Common myeloid progenitor, CD34-positive (primary cell): Measurements from ENCODE around the gene SLC2A9.

Experiments used
- CTCF ChIA-PET: fragments of 350-600 bp; sonication (Branson Sonifier 250); formaldehyde crosslinking; loops from one replicate; lab custom pipeline; 2021; ENCODE audit warnings: antibody characterized with exemption; lab: Charles Lee
- POLR2A ChIA-PET: fragments of 350-600 bp; sonication (Branson Sonifier 250); formaldehyde crosslinking; loops from one replicate; lab custom pipeline; 2021; ENCODE audit warnings: antibody characterized with exemption; lab: Charles Lee
- DNase-seq, 3 donors: peaks; one replicate each; pipeline versions ENCODE4 v3.0.0 to v3.0.0-alpha.2; 2013
- H3K27ac ChIP-seq, 2 experiments: 1 replicate in 1 of 2; 2 replicates in 1 of 2; pipeline ENCODE4 v1.7.0; 2013; ENCODE audit warnings: inconsistent platforms in 2 of 2, low read length in 2 of 2, mild to moderate bottlenecking in 2 of 2, low read depth in 1 of 2, moderate library complexity in 1 of 2; ENCODE audit not compliant: severe bottlenecking in 2 of 2, insufficient read depth in 1 of 2, poor library complexity in 1 of 2
- H3K27me3 ChIP-seq, 5 experiments: replicated peaks in 2 of 5; 1 replicate in 3 of 5; 2 replicates in 2 of 5; pipeline versions ENCODE4 v1.6.1 to v1.7.0; 2013; ENCODE audit warnings: low read length in 4 of 5, mild to moderate bottlenecking in 2 of 5, moderate library complexity in 2 of 5, inconsistent platforms in 1 of 5; ENCODE audit not compliant: insufficient read depth in 5 of 5, control insufficient read depth in 4 of 5
- H3K36me3 ChIP-seq, 4 experiments: 1 replicate in 2 of 4; 2 replicates in 2 of 4; pipeline versions ENCODE4 v1.6.1 to v1.7.0; 2013; ENCODE audit warnings: low read length in 3 of 4, control low read depth in 1 of 4, mild to moderate bottlenecking in 1 of 4; ENCODE audit not compliant: control insufficient read depth in 4 of 4, insufficient read depth in 4 of 4
- H3K4me1 ChIP-seq, 4 experiments: 1 replicate in 3 of 4; 2 replicates in 1 of 4; pipeline versions ENCODE4 v1.6.1 to v1.7.1; 2013; ENCODE audit warnings: low read length in 3 of 4, mild to moderate bottlenecking in 3 of 4, control low read depth in 1 of 4, inconsistent platforms in 1 of 4, moderate library complexity in 1 of 4; ENCODE audit not compliant: control insufficient read depth in 4 of 4, insufficient read depth in 4 of 4; ENCODE audit errors: control extremely low read depth in 1 of 4
- H3K4me3 ChIP-seq, 7 experiments: 1 replicate in 4 of 7; 2 replicates in 3 of 7; pipeline versions ENCODE4 v1.5.1 to v1.7.0; 2013; ENCODE audit warnings: mild to moderate bottlenecking in 7 of 7, low read length in 6 of 7, moderate library complexity in 6 of 7, inconsistent platforms in 2 of 7, low read depth in 2 of 7, control low read depth in 1 of 7; ENCODE audit not compliant: insufficient read depth in 4 of 7, control insufficient read depth in 1 of 7; ENCODE audit errors: extremely low read depth in 1 of 7
- H3K9me3 ChIP-seq, 5 experiments: 1 replicate in 4 of 5; 2 replicates in 1 of 5; pipeline versions ENCODE4 v1.6.1 to v1.7.1; 2013; ENCODE audit warnings: low read length in 4 of 5, mild to moderate bottlenecking in 2 of 5, inconsistent platforms in 1 of 5, low read depth in 1 of 5, moderate library complexity in 1 of 5; ENCODE audit not compliant: control insufficient read depth in 4 of 5, insufficient read depth in 2 of 5; ENCODE audit errors: control extremely low read depth in 1 of 5
- WGBS: methylation state at CpG from one replicate; pipeline ENCODE4 v1.1.5; 2013; ENCODE audit not compliant: insufficient coverage; 5-methylcytosine and 5-hydroxymethylcytosine counted together

The SLC2A9 gene

DNA sequence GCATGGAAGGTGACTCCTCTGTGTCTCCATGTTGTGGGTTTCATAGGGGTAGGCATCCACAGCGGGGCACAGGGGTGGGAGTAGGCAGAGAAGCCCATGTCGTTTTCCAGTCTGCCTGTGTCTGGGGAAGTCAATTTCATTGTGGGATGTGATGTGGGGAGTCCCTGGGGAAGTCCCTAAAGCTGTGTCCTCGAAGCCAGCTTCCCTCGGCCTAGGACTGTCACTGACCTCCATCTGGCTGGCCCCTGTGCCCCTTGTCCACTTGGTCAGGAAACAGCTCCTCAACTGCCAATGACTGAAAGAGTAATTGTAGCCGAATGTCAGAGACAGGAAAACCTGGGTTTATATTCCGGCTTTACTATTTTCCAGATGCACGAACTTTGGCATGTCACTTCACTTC, 130.2 kb downstream of the SLC2A9 start:
- Histone ChIP-seq H3K4me1 (no peaks in the 10 kb centered on the region), H3K36me3 (no peaks in the 10 kb centered on the region), H3K27me3 (no peaks in the 10 kb centered on the region), H3K4me3 (no peak overlapping the region), H3K27ac (no peak overlapping the region), H3K9me3 (no peaks in the 10 kb centered on the region)
- no peak for DNase-seq
- ChIA-PET POLR2A (no interaction called here), CTCF (no interaction called here)
- 87% methylated on average over 6 of the region's 7 CpGs for WGBS

DNA sequence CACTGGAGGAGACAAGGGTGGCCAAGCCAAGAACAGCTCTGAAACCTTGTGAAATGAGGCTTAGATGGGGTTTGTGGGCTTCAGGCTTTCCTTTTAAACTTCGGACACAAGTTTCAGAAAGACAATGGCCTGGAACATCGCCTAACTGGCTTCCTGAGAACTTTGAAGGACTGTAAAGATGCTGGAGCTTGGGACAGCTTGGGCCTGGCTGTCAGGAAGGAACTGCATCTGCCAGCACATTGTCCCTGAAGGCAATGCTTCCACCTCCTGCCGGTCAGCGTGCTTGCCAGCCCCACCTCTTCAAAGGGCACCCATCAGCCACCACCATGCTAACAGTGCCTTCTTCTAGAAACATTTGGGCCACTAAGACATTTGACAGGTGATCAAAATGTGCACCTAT, 132.0 kb downstream of the SLC2A9 start:
- WGBS: 98% methylated on average over 4 of the region's 4 CpGs
- Histone ChIP-seq H3K27me3 (no peaks in the 10 kb centered on the region), H3K4me1 (no peaks in the 10 kb centered on the region), H3K4me3 (no peak overlapping the region), H3K36me3 (no peaks in the 10 kb centered on the region), H3K9me3 (no peaks in the 10 kb centered on the region), H3K27ac (no peak overlapping the region)
- DNase-seq: no peak
- ChIA-PET CTCF (interaction anchor here (1.2 kb wide), 1 partner anchor 11 kb away, joined by 3 read pairs; no protein-coding TSS in a partner anchor), POLR2A (no interaction called here)

DNA sequence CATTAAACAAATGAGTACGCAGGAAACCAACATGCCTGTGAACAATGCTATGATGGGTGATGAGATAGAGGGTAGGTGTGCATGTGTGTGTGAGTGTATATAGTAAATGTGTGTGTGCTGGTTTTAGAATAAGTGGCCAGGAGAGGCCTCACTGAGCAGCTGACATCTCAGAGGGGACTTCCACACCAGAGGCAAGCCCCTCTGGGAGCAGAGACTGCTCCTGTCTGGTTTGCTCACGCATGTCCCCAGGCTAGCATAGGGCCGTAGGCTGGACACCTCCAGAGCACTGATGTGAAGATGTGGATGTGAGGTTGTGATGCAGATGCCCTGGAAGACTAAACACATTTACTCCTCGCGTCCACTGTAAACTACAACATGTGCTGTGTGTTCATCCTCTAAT, 135.3 kb downstream of the SLC2A9 start:
- no peak overlapping the region for H3K4me3 ChIP-seq
- H3K9me3 ChIP-seq: no peaks in the 10 kb centered on the region
- ChIA-PET CTCF (no interaction called here), POLR2A (no interaction called here)
- H3K27me3 ChIP-seq: no peaks in the 10 kb centered on the region
- H3K4me1 ChIP-seq: no peaks in the 10 kb centered on the region
- H3K36me3 ChIP-seq: no peaks in the 10 kb centered on the region
- no peak for DNase-seq
- no peak overlapping the region for H3K27ac ChIP-seq
- WGBS: 100% methylated on average over 3 of the region's 5 CpGs

DNA sequence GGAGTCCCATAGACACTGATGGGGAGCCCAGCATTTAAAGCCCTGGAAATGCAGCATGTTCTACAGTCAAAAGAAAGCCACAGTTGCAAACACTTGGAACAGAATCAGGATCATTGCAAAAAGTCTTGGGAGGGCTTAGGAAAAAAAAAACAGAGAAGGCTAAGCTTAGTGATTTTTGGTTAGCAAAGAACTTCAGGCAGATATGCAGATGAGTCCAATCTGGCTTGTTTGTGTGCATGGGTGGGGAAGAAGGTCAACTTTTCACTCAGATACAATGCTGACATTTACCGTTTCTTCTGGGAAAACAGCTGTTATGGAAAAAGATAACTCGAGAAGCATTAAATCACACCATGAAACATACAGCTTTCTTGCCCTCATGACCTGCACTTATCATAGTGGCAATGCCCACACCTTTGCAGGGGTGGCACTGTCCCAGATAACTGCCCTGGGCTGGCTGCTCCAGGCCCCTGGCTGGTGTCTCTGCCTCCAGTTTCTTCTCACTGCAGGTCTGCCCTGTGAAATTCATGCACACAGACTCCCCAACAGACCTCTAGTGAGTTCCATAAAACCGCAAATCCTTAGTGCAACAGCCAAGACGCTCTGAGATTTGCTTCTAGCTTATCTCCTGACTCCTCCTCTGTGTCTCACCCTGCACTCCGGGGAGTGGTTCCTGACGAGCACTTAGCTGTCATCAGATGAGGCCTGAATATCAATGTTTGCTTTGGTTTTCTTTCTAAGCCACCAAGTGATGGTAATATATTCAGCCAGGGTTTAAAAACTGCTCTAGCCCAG, 140.7 kb downstream of the SLC2A9 start:
- DNase-seq: no peak
- 98% methylated on average over 5 of the region's 6 CpGs for WGBS
- H3K4me3 ChIP-seq: no peak overlapping the region
- ChIA-PET POLR2A (no interaction called here), CTCF (no interaction called here)
- H3K4me1 ChIP-seq: no peaks in the 10 kb centered on the region
- no peak overlapping the region for H3K27ac ChIP-seq
- H3K27me3 ChIP-seq: no peaks in the 10 kb centered on the region
- H3K36me3 ChIP-seq: no peaks in the 10 kb centered on the region
- no peaks in the 10 kb centered on the region for H3K9me3 ChIP-seq

- DNase-seq: no peak
- Histone ChIP-seq H3K4me1 (no peaks in the 10 kb centered on the region), H3K36me3 (no peaks in the 10 kb centered on the region), H3K27ac (no peak overlapping the region), H3K4me3 (no peak overlapping the region), H3K27me3 (no peaks in the 10 kb centered on the region), H3K9me3 (peaks cover 0 to 2% (median 0%) of the 10 kb centered on the region in 5 experiments)
- CTCF ChIA-PET: no interaction called here
- 92% methylated on average over 2 of the region's 3 CpGs for WGBS
- POLR2A ChIA-PET: no interaction called here
These were observed 144.2 kb downstream of the SLC2A9 start for GRCh38 chr4:9877123-9877522.

DNA sequence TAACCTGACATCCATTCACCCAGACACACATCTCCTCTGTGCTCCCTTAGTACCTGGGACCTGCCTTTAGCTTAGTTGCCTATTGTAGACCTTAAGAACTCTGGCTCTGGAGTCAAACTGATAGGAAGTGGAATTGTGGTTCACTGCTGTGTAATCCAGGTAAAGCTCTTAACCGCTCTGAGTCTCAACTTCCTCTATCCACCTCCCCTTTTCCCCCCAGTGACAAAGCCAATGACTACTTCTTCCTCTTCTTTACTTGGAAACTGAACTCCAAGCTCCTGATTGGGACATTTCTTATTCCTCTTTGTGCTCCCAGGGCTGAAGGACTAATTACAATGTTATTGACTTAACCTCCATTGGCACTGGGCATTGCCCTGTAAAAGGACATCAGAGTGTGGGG, 145.8 kb downstream of the SLC2A9 start:
- Histone ChIP-seq H3K4me1 (no peaks in the 10 kb centered on the region), H3K36me3 (no peaks in the 10 kb centered on the region), H3K4me3 (no peak overlapping the region), H3K27ac (no peak overlapping the region), H3K9me3 (peaks cover 0 to 2% (median 0%) of the 10 kb centered on the region in 5 experiments), H3K27me3 (no peaks in the 10 kb centered on the region)
- WGBS: no CpG with 5 or more reads among the region's 1 CpG
- ChIA-PET CTCF (interaction anchor here (0.9 kb wide), 1 partner anchor 24 kb away, joined by 3 read pairs; no protein-coding TSS in a partner anchor), POLR2A (no interaction called here)
- DNase-seq: peak in 2 of 3 donors; percentile 7 to 33

DNA sequence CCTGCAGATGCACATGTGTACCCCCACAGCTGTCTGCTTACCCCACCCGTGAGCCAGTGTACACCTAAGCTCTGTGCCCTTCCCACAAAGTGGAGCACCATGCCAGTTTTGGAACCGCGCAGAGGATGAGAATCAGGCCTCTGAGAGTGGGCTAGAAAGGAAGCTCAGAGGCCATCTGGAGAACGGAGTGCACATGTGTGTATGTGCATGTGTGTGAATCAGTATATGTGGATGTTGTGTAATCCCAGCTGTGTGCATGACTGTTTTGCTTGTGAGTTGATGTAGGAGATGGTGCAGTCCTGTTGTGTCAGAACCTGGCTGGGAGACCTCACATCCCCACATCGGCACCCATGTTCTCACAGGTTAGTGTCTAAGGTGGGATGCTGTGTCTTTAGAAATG, 146.9 kb downstream of the SLC2A9 start:
- 100% methylated on average over 5 of the region's 5 CpGs for WGBS
- CTCF ChIA-PET: no interaction called here
- no peak for DNase-seq
- POLR2A ChIA-PET: no interaction called here
- Histone ChIP-seq H3K4me3 (no peak overlapping the region), H3K27me3 (no peaks in the 10 kb centered on the region), H3K9me3 (peaks cover 0 to 2% (median 0%) of the 10 kb centered on the region in 5 experiments), H3K4me1 (no peaks in the 10 kb centered on the region), H3K27ac (no peak overlapping the region), H3K36me3 (no peaks in the 10 kb centered on the region)
